ENCODE results near the gene ZDHHC5.

DNA sequence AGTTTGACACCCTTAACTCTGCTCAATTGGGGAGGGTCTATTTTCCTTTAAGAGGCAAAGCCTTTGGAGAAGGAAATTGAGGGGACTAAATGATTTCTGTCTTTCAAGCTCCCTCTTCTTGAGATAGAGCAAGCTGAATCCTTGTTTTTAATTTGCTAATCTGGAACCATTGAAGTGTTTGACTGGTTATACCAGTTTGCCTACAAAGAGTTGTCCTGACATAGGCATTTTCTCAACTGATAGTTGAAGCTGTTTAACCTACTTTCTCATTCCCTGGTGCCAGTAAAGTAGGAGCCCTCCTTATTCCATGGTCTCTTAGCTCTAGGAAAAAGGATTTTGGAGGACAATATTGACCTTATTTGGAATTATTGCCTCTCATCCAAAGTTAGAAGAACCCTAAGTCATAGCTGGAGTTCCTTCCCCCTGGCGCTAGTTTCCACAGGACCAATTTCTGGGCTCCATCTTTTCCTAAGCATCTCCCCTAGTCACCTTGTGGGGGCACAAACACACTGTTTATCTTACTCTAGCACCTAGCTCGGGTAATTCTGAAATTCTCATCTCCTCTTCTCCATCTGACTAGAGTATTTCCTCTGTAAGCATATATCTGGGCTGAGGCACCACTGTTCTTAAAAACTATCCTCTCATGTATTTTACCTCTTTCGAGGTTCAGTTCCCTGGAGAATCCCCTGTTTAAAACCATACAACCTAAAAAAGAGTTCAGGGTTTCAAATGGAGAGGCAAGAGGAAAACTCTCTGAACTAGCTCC, 7.4 kb downstream of the ZDHHC5 start:
- TF ChIP-seq, protein P1, sequence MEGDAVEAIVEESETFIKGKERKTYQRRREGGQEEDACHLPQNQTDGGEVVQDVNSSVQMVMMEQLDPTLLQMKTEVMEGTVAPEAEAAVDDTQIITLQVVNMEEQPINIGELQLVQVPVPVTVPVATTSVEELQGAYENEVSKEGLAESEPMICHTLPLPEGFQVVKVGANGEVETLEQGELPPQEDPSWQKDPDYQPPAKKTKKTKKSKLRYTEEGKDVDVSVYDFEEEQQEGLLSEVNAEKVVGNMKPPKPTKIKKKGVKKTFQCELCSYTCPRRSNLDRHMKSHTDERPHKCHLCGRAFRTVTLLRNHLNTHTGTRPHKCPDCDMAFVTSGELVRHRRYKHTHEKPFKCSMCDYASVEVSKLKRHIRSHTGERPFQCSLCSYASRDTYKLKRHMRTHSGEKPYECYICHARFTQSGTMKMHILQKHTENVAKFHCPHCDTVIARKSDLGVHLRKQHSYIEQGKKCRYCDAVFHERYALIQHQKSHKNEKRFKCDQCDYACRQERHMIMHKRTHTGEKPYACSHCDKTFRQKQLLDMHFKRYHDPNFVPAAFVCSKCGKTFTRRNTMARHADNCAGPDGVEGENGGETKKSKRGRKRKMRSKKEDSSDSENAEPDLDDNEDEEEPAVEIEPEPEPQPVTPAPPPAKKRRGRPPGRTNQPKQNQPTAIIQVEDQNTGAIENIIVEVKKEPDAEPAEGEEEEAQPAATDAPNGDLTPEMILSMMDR (IDR thresholded peaks at IDR 0.05), result no peak
- TF ChIP-seq EZH2 (IDR thresholded peaks at IDR 0.05), result no peak
